Lower leg skin (tissue), 3 donors: ENCODE results near the gene SPOCD1.

Experiments
- CTCF ChIP-seq, 3 donors: fragments of 450-650 bp; IDR thresholded peaks; one replicate each; pipeline ENCODE4 v1.5.1; 2016; ENCODE audit warnings: antibody characterized with exemption in 3 of 3, mild to moderate bottlenecking in 3 of 3, moderate library complexity in 2 of 3
- POLR2A ChIP-seq, 2 donors: fragments of 450-650 bp; IDR thresholded peaks; one replicate each; pipeline ENCODE4 v1.6.1; 2016 to 2017; ENCODE audit warnings: antibody characterized with exemption in 2 of 2, mild to moderate bottlenecking in 1 of 2, moderate library complexity in 1 of 2

- TF ChIP-seq CTCF (IDR thresholded peaks at IDR 0.05), result no peak
- no peak for TF ChIP-seq POLR2A (IDR thresholded peaks at IDR 0.05)
Observed at GRCh38 chr1:31745946-31746670, 69.7 kb downstream of the SPOCD1 start.
